ENCODE results near the gene DOCK2.

DNA sequence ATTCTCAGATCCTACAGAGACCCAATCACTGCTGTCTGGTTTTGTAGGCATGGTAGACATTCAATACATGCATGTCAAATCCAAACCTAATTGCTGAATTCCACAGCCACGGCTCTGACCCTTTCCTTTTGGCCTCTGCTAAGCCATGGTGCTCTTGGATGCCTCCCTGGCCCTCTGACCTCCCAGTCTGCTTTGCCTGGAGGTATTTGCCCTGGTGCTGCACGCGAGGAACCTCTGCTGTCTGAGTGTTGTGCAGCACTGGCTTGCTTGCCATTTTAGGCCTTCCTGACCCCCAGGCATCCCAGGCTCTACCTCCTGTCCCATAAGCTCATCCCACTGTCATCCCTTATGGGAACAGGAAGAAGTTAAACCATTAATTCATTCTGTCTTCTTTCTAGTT lies 60.9 kb downstream of the DOCK2 start:
- TF ChIP-seq POLR2AphosphoS5 (IDR thresholded peaks at IDR 0.05; ENCODE audit: borderline replicate concordance, low read depth, low read length) (no peak), EZH2 (IDR thresholded peaks at IDR 0.05) (no peak), FOXP2 (optimal IDR thresholded peaks at IDR 0.05; ENCODE audit: control extremely low read depth, extremely low read length, insufficient read depth) (no peak)
